NOMO-1 treated with dmso at 0.1 percent for 144 hours (cell line): ENCODE results near the gene ASCC3.

Experiments used
- DNase-seq: peaks from one replicate; lab custom pipeline; 2025; ENCODE audit not compliant: unreplicated experiment; lab: John Stamatoyannopoulos, UW

Gene ASCC3

DNA sequence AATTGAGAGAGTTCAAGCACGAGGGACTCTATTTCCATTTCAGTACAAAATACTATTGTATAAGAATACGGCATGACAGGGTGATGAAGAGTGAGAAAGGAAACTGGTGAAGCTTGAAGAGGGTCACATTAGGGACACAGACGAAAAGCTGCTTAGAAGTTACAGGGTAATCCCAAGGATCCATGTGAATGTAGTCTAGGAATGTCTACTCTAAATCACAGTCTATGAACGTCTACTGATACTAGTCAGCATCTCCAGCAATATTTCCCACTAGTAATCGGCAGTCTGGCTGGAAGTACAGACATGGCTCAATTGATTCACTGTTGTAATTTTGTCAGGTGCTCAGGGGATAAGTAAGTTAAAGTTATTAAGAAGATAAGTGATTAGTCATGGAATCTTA is 156.4 kb downstream of the ASCC3 start:
- DNase-seq = no peak

DNA sequence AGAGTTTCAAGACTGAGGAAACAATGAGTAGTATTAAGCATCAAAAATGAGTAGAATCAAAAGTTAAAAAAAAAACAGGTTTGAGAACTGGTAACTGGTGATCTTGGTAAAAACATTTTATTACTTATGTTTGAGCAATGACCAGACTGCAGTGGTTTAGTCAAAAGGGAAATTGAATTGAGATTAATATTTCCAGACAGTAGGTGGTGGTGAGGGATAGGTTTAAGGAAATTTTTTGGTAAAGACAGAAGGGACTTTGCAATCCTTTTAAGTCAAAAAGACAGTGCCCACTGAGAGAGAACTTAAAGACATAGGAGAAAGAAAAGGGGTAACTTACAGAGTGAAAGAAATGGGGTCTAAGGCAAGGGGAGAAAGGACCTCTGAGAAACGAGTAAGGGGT is 156.9 kb downstream of the ASCC3 start:
- no peak for DNase-seq

DNA sequence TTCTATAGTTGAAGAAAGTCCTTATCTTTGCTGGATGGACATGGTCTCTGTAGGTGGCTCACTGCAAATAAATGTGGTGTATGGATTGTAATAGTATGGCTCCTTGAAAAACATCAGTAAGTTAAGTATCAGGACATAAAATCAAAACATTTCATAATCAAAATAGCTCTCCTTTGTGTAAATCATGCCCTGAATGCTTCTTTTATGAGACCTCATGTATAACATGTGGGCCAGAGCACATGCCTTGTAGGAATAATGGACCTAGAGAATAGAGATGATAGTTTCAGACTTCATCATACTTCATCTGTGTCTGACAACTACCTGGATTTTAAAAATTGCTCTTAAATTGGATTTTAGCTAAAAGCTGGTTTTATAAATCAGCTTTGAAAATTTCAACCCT is 159.9 kb downstream of the ASCC3 start:
- DNase-seq = no peak

DNA sequence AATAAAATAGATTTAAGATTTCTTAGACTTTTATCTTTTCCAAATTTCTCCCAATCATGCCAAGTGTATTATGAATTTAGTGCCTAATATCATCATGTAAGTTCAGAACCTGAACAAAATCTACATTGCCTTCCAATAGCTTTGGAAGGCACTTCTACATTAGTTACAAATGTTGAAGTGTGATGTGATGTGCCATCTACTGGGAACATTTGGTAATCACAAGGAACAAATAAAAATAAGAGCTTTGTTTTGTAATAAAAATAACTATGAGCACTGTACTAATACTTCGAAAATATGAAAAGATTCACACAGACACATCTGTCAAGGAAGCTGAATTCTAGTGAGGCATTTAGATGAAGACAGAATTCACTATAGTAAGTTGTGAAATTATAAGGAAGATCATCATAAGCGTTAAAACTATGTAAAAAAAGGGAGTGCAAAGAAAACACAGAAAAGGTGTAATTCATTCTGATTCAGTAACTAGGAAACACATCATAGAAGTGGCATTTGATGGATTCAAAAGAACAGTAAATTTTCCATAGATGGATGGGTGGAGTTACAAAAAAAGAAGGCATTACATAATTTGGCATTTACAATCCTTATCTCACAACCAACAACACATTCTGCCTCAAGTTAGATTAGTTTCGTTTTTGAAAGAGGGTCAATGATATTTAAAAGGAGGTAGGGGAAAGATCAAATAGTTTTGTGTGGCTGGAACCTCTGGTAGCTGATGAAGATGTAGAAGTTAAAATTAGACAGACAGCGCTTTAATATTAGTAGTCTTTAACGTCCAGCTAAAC is 161.0 kb downstream of the ASCC3 start:
- DNase-seq = no peak

DNA sequence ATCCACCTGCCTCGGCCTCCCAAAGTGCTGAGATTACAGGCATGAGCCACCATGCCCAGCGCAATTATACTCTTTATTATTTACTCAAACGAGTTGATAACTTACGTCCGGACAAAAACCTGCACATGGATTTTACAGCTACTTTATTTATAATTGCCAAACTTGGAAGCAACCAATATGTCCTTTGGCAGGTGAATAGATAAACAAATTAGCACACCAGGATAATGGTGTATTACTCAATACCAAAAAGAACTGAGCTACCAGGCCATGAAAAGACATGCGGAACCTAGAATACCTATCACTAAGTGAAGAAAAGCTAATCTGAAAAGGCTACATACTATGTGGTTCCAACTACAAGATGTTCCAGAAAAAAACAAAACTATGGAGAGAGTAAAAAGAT is 168.1 kb downstream of the ASCC3 start:
- DNase-seq = no peak

DNA sequence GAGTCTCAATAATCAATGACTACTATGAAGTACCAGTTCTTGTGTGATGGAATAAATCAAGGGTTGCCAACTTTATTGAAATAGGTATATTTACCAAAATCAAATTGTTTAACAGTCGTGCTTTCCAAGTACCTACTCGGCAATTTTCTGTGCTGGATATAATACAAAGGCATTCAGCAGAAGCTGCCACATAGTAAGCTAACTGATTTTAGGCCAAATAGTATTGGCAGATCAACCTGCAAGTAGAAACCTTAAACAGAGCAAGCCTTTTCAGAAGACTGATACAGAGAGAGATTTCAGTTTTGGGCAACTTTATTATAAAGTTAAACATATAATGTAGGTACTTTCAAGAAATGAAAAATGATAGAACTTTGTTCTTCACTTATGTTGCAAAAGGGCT is 174.6 kb downstream of the ASCC3 start:
- no peak for DNase-seq

DNA sequence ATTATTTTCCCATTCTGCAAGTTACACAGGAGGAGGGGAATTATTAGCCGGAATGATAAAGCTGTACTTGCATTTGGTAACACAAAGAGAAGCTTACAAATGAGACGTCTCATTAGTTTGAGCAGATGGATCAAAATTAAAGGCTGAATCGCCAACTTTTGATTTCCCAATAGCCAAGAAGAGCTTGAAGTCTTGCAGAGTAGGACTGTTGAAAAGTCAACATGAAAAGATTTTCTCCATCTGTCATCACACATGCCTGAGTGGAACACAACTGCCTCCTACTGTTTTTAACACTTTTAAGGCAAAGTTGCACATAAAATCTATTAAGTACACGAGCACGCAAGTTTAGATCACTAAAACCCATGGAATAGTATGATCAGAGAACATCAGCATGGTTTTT is 176.2 kb downstream of the ASCC3 start:
- DNase-seq = no peak

DNA sequence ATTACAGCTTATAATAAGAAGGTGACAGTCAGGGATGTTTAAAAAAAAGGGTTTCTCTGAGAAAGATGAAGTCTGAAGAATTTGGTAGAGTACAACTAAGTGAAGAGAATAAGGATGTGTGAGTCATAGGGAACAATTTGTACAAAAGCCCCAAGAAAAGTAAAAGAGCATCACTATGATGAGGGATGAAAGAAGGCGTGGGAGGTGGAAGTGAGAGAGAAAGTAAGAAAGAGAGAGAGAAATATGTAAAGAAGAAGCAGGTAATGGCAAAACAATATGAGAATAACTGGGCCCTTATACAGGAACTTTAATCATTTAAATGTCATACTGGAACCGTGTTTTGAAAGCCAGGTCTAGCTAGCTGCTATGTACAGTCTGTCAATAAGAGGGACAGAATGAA is 179.4 kb downstream of the ASCC3 start:
- no peak for DNase-seq

DNA sequence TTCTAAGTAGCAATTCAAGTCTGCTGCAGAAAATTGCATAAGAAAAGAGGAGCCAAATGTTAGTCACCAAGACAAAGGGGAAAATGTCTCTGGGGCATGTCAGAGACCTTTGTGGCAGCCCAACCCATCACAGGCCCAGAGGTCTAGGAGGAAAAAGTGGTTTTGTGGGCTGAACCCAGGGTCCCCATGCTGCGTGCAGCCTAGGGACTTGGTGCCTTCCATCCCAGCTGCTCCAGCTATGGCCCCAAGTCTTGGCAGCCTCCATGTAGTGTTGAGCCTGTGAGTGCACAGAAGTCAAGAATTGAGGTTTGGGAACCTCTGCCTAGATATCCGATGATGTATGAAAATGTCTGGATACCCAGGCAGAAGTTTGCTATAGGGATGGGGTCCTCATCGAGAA is 181.1 kb downstream of the ASCC3 start:
- no peak for DNase-seq

DNA sequence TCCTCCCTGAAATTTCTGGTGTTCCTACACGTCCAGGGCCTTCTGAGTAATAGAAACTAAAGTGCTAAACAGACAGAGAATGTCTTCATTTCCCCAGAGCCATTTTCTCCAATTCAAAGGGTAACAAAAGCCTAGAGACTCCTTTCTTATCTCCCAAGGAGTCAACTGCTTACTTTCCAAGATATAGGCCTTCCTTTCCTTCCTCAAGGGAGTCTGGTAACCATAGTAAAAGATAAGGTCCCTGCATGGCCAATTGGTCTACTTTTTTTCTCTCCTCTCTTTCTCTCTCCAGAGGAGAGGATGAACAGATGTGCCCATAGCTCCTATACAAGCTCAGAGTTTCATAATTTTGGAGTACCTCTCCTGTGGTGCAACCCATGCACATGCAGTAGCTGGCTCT is 185.7 kb downstream of the ASCC3 start:
- DNase-seq = no peak

DNA sequence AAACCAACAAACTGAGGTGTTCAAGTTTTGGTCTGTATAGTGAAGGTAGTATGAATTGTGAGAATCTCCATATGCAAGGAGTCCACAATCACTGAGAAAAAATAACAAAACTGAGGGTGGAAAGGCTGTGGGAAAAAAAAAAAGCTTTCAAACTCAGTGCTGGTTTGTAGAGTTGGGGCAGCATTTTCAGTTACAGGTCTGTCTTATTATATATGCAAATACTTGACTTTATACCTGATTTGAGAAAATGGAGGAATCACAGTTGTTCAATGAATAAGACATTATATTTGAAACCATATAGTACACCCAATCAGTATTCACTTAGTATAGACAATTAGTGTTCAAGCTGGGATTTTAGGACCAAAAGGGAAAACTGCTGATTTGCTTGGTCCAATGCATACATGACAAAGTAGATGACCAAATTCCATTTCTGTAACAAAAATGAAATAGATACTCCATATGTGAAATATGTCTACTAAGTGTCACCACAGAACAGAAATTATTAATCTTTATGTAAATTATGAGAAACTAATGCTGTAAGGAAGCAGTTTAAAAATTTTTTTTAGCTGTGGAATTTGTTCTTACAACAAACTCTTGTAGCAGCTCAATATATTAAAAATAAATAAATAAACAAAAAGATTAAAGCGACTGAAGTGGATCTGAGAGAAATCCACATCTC is 187.7 kb downstream of the ASCC3 start:
- no peak for DNase-seq

DNA sequence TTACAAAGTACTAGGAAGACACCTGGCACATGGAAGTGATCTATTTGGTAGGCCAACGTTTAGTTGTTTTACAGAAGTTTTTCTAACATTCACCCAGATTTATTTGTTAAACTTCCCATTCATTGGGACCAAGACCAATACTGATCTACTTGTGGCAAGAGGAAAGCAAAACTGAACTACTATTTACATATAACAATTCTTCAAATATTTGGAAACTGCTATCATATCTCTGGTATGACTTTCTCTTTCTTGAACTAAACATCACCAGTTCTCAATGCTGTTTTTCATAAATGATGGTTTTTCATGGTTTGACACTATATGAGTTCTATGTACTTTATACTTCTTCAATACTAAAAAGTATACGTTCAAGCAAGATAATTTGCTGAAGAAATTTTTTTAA is 189.2 kb downstream of the ASCC3 start:
- no peak for DNase-seq

DNA sequence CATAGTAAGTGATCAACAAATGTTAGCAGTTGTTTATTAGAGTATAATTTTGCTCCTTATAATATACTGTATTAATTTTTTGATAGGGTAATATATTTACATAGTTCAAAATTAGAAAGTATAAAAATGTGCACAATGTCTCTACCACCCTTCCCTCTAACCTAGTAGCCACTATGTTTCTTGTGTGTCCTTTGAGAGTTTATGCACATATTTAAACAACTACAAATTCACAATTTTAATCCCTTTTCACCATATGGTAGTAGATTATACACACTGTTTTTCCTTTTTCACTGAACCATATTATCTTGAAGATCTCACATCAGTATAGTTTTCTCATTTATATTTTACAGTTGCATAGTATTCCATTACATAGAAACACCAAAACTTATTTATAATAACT is 194.9 kb downstream of the ASCC3 start:
- no peak for DNase-seq

DNA sequence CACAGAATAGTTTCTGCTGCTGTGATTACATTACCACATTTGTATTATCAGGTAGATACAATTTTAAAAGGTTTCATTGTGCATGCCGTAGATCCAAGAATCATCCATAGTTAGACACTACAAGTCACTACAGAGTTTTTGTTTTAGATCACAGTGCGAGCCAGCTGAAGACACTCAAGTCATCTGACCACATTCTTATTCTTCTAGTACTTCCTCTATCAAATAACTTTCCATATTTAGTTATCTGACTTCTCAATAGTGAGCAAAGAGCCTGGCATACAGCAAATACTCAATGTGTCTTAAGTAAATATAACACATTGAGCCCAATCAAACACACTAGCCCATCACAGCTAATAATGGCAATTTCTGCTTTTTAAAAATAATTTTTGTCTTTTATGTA is 195.4 kb downstream of the ASCC3 start:
- DNase-seq = no peak

DNA sequence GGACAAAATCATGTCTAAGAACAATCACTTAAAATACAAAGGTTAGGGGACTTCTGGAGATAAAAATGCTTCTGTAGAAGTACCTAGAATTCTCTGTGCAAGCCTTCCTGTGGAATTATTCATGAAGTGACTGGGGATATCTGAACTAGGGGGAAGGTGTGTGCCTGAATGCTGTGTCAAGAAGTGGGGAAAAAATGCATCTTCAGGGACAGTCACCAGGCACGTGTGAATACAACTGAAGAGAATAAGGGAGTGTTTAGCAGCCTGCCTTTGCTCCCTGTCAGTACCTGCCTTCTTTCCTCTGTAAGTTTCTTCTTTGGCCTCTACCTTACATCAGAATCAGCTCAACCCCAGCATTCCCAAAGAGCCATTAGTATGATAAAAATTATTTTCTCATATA is 201.0 kb downstream of the ASCC3 start:
- no peak for DNase-seq

DNA sequence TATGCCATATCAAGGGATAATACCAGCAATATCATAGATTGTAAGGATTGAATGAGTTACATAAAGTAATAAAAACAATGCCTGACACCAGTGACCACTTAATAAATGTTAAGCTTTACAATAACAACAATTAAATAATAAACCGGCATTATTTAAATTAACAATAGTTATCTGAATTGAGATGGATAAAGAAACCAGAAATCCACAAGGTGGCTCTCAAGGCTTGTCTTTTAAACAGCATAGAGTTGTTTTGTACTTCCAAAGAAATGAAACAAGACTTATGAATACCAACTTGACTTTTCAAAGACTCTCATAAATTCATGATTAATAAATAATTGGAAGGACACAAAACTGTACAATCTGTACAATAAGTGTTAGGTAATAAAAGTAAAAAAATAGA is 203.1 kb downstream of the ASCC3 start:
- no peak for DNase-seq

DNA sequence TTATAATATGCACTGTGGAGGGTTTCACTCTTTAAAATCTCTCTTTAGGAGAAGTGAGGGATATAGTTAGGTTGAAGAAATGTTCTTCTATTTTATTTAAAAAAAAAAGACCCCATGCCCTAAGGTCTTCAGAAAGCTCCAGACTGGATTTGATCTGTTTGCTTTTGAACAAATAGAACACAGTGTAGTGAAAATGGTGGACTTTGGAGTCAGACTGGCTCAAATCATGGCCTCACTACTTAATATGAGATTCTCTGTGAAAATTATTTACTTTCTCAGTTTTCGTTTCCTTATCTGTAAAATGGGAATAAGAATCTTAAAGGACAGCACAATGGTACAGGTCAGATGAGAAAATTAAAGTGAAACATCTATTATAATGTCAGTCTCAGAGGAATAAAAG is 203.9 kb downstream of the ASCC3 start:
- no peak for DNase-seq

DNA sequence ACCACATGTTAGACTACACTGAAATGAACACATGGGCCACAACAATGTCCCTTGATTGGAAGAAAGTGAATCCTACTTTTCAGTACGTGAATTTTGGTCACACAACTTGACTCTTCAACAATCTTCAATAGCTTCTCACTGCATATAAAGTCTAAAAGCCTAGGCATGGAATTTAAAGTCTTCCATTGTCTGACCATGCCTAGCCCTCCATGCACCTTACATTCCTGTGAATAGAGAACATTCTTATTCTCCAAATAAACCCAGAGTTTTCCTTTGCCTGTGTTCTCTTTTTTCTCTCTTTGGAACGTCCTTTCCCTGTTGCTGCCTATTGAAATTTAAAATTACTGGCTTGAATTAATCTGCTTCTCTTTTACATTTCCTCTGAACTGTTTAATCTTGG is 207.5 kb downstream of the ASCC3 start:
- no peak for DNase-seq

DNA sequence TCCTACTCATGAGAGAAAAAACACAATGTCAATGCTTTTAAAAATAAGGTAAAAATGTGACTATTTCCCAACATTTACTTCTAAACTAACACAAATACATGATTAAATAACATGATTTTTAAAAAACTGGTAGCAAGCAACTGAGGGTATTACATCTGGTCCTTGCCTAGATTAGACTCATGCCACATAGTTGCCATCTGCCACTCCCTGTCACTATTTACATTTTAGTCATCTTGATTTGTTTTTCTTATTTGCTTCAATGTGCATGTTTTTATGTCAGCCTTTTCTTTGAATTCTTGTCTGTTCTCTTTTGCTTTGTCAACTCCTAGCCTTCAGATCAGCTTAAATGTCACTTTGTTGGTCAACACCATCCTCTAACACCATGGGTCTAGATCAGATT is 209.4 kb downstream of the ASCC3 start:
- DNase-seq = no peak

DNA sequence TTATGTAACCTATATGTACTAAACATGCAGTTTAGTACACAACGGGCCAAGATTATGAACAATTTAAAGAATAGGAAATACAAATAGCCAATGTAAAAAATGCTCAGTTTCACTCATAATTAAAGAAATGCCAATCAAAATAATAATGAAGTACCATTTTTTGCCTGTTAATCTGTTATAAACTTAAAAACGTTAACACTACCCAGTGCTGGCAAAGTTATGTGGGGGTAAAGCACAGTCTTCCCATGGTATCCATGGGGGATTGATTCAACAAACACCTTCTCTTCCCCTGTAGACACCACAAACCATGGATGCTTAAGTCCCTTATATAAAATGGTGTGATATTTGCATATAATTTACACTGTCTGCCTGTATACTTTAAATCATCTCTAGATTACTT is 211.1 kb downstream of the ASCC3 start:
- no peak for DNase-seq

DNA sequence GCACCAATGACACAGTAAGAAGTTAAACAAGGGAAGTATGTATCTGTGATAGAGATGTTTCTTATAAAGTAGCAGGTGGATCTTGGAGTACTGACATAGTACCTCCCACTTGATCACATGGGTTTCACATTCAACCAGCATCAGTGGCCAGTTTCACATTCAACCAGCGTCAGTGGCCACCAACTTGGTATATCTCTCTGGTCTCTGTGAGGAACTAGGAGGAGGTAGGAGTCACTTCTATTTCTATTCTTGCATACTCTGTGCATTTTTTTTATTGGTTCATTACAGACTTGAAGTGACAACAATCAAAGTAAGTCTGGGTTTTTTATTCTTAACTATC is 216.1 kb downstream of the ASCC3 start:
- no peak for DNase-seq

DNA sequence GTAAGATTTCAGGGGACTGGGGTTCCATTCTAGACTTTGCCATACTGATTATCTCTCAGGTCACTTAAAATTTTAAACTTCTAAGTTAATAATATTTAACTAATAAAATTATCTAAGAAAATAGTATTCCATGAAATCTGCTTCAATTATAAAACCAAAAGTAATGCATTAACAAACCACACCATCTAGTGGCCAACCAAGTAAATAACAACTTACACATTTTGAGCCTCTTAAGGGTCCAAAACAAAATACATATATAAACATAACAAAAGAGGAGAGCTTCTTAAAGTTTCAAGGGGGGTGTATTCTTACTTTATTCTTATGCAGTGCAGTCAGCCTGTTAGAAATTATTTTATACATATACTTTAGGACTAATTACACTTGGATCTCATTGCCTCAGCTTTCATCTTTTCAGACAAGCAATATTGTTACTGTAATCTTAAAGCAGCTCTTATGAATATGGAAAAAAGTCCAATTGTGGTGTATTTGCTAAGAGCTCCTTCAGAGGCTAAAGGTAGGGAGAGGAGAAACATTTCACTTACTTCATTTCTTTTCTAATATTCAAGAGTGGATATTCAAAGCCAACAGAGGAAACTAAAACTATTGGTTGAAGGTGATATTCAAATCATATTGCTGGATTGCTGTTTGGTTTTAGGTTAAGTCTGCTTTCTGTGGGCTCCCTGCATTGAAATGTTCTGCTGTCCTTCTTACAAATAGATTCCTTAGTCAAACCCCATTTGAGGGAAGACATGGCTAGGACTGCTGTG is 216.7 kb downstream of the ASCC3 start:
- no peak for DNase-seq
